HEK293 (cell line): ENCODE data around the gene BAG5.

ENCODE experiments used
- CTCF ChIA-PET: fragments of 350-600 bp; formaldehyde crosslinking; extraction: SDS; loops from one replicate; lab custom pipeline; 2021; ENCODE audit warnings: antibody characterized with exemption; lab: Yijun Ruan, JAX
- POLR2A ChIA-PET: fragments of 300-600 bp; formaldehyde crosslinking; extraction: SDS; loops from one replicate; lab custom pipeline; 2020; ENCODE audit warnings: antibody characterized with exemption, inconsistent platforms; lab: Yijun Ruan, JAX
- H3K27ac ChIP-seq: fragments of 200-500 bp; sonication (Bioruptor generic); 2 replicates; pipeline ENCODE4 v1.5.1; 2014; ENCODE audit warnings: low read depth, low read length, control low read depth, inconsistent platforms; ENCODE audit errors: extremely low read depth
- H3K36me3 ChIP-seq, 2 experiments: fragments of 200-500 bp in 1 of 2; sonication (Bioruptor generic) in 1 of 2; 1 replicate in 1 of 2; 2 replicates in 1 of 2; pipeline ENCODE4 v1.5.1; 2014 to 2017; ENCODE audit warnings: inconsistent platforms in 2 of 2, low read length in 2 of 2; ENCODE audit not compliant: control insufficient read depth in 2 of 2, insufficient read depth in 1 of 2
- H3K4me1 ChIP-seq: fragments of 200-500 bp; sonication (Bioruptor generic); 2 replicates; pipeline ENCODE4 v1.5.1; 2014; ENCODE audit warnings: mild to moderate bottlenecking, low read length, inconsistent platforms; ENCODE audit not compliant: control insufficient read depth, insufficient read depth
- H3K4me3 ChIP-seq: 2 replicates; pipeline ENCODE4 v1.5.1; 2011; ENCODE audit warnings: low read depth, mild to moderate bottlenecking, control low read depth, low read length, moderate library complexity
- H3K9me3 ChIP-seq: fragments of 200-500 bp; sonication (Bioruptor generic); 2 replicates; pipeline ENCODE4 v1.5.1; 2014; ENCODE audit warnings: low read depth, low read length, inconsistent platforms; ENCODE audit not compliant: control insufficient read depth, insufficient read depth
- GLIS1 ChIP-seq: fragments of 450-650 bp; formaldehyde crosslinking; IDR thresholded peaks from 2 replicates; pipeline ENCODE4 v1.5.1; 2016; ENCODE audit warnings: missing biosample characterization, missing genetic modification characterization
- GLIS2 ChIP-seq: fragments of 450-650 bp; formaldehyde crosslinking; IDR thresholded peaks from 2 replicates; pipeline ENCODE4 v1.5.1; 2016; ENCODE audit warnings: missing biosample characterization, missing genetic modification characterization
- HOXC10 ChIP-seq: sonication (generic); formaldehyde crosslinking; IDR thresholded peaks from 2 replicates; pipeline ENCODE4 v1.8.1; 2023; ENCODE audit warnings: mild to moderate bottlenecking, missing genetic modification reagents
- OSR2 ChIP-seq: fragments of 450-650 bp; formaldehyde crosslinking; IDR thresholded peaks from 2 replicates; pipeline ENCODE4 v1.5.1; 2016; ENCODE audit warnings: missing biosample characterization, missing genetic modification characterization
- OVOL3 ChIP-seq: fragments of 450-650 bp; formaldehyde crosslinking; IDR thresholded peaks from 2 replicates; pipeline ENCODE4 v1.5.1; 2016; ENCODE audit warnings: missing biosample characterization, missing genetic modification characterization
- SCRT2 ChIP-seq: fragments of 450-650 bp; formaldehyde crosslinking; IDR thresholded peaks from 2 replicates; pipeline ENCODE4 v1.5.1; 2016; ENCODE audit warnings: missing biosample characterization, missing genetic modification characterization
- ZNF16 ChIP-seq: fragments of 450-650 bp; formaldehyde crosslinking; IDR thresholded peaks from 2 replicates; pipeline ENCODE4 v1.5.1; 2016; ENCODE audit warnings: low read depth, missing biosample characterization, missing genetic modification characterization
- ZNF169 ChIP-seq: fragments of 450-650 bp; formaldehyde crosslinking; IDR thresholded peaks from 2 replicates; pipeline ENCODE4 v1.5.1; 2016; ENCODE audit warnings: missing biosample characterization, missing genetic modification characterization
- ZNF302 ChIP-seq: fragments of 450-650 bp; formaldehyde crosslinking; IDR thresholded peaks from 2 replicates; pipeline ENCODE4 v1.5.1; 2016; ENCODE audit warnings: missing biosample characterization, missing genetic modification characterization, low read depth
- ZNF501 ChIP-seq: fragments of 450-650 bp; formaldehyde crosslinking; IDR thresholded peaks from 2 replicates; pipeline ENCODE4 v1.5.1; 2016; ENCODE audit warnings: missing biosample characterization, missing genetic modification characterization
- ZNF747 ChIP-seq: fragments of 450-650 bp; formaldehyde crosslinking; IDR thresholded peaks from 2 replicates; pipeline ENCODE4 v1.5.1; 2016; ENCODE audit warnings: missing biosample characterization, missing genetic modification characterization
- ZSCAN16 ChIP-seq: fragments of 450-650 bp; formaldehyde crosslinking; IDR thresholded peaks from 2 replicates; pipeline ENCODE4 v1.5.1; 2016; ENCODE audit warnings: missing biosample characterization, missing genetic modification characterization
- TF ChIP-seq, protein P1 (sequence below): fragments of 450-650 bp; formaldehyde crosslinking; IDR thresholded peaks from 2 replicates; pipeline ENCODE4 v1.5.1; 2016; ENCODE audit warnings: missing biosample characterization, missing genetic modification characterization, low read depth
- TF ChIP-seq, protein P2 (sequence below): fragments of 450-650 bp; formaldehyde crosslinking; IDR thresholded peaks from 2 replicates; pipeline ENCODE4 v1.5.1; 2016; ENCODE audit warnings: missing biosample characterization, missing genetic modification characterization
- TF ChIP-seq, protein P3 (sequence below): fragments of 450-650 bp; formaldehyde crosslinking; IDR thresholded peaks from 2 replicates; pipeline ENCODE4 v1.5.1; 2016; ENCODE audit warnings: missing biosample characterization, missing genetic modification characterization

Gene BAG5

DNA sequence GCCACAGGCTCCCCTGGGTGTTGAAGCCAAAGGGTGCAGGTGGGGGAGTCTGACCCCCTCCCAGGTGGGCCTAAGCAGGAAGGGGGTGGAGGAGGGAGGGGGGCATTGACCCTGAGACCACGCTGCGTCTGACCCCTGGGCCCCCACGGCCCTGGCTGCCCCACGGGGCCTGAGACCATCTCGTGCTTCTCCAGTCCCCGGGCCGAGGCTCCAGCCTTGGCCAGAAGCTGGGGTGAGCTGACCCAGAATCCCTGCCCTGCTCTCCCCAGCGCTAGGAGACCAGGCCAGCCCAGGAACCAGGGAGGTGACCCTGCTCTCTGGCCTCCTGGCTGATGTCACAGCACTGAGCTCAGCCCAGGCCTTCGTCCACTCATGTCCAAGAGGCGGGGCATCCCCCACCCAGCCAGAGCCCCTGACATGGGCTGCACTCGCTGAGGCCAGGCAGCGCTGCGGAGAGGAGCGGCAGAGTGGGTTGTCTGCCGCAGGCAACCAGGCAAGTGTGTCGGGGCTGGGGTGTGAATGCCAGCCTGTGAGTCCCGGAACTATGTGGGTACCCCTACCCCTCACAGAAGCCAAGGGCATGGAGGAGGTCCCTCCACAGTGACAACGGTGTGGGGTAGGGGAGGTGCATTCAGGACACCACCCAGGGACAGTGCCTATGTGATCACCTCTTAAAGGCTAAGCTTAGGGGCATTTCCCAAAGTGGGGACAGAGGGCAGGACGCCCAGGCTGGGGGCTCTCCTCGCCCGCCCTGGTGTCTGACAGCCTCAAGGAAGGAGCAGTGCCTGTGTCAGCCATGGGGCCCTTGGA is 27.2 kb downstream of the BAG5 start:
- Histone ChIP-seq H3K4me1 (0 out of 2 replicates have a peak, but pooled peaks cover under 1% of the 10 kb centered on the region), H3K4me3 (no peak overlapping the region), H3K9me3 (no peaks in the 10 kb centered on the region), H3K27ac (no peak overlapping the region), H3K36me3 (peaks cover 0 to 19% of the 10 kb centered on the region in 2 experiments; a peak in 1 of 3 replicates)
- POLR2A ChIA-PET: interaction anchor here (1.5 to 3.9 kb wide), 2 partner anchors 13 to 15 kb away, joined by 6 to 19 read pairs; partner anchors contain the start of gene CKB
- CTCF ChIA-PET: no interaction called here
- TF ChIP-seq ZNF302 (tag by site-specific recombination) (no peak), ZNF747 (tag by site-specific recombination) (no peak), ZNF169 (tag by site-specific recombination) (no peak), ZSCAN16 (tag by site-specific recombination) (no peak), ZNF16 (tag by site-specific recombination) (no peak), OSR2 (tag by site-specific recombination) (no peak), GLIS2 (tag by site-specific recombination) (no peak; the same call in 1 of the 2 replicates), OVOL3 (tag by site-specific recombination) (no peak), SCRT2 (no peak)
- TF ChIP-seq, protein P1, sequence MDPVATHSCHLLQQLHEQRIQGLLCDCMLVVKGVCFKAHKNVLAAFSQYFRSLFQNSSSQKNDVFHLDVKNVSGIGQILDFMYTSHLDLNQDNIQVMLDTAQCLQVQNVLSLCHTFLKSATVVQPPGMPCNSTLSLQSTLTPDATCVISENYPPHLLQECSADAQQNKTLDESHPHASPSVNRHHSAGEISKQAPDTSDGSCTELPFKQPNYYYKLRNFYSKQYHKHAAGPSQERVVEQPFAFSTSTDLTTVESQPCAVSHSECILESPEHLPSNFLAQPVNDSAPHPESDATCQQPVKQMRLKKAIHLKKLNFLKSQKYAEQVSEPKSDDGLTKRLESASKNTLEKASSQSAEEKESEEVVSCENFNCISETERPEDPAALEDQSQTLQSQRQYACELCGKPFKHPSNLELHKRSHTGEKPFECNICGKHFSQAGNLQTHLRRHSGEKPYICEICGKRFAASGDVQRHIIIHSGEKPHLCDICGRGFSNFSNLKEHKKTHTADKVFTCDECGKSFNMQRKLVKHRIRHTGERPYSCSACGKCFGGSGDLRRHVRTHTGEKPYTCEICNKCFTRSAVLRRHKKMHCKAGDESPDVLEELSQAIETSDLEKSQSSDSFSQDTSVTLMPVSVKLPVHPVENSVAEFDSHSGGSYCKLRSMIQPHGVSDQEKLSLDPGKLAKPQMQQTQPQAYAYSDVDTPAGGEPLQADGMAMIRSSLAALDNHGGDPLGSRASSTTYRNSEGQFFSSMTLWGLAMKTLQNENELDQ (tag by site-specific recombination): no peak
- TF ChIP-seq, protein P2, sequence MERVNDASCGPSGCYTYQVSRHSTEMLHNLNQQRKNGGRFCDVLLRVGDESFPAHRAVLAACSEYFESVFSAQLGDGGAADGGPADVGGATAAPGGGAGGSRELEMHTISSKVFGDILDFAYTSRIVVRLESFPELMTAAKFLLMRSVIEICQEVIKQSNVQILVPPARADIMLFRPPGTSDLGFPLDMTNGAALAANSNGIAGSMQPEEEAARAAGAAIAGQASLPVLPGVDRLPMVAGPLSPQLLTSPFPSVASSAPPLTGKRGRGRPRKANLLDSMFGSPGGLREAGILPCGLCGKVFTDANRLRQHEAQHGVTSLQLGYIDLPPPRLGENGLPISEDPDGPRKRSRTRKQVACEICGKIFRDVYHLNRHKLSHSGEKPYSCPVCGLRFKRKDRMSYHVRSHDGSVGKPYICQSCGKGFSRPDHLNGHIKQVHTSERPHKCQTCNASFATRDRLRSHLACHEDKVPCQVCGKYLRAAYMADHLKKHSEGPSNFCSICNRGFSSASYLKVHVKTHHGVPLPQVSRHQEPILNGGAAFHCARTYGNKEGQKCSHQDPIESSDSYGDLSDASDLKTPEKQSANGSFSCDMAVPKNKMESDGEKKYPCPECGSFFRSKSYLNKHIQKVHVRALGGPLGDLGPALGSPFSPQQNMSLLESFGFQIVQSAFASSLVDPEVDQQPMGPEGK (tag by site-specific recombination): no peak
- TF ChIP-seq, protein P3, sequence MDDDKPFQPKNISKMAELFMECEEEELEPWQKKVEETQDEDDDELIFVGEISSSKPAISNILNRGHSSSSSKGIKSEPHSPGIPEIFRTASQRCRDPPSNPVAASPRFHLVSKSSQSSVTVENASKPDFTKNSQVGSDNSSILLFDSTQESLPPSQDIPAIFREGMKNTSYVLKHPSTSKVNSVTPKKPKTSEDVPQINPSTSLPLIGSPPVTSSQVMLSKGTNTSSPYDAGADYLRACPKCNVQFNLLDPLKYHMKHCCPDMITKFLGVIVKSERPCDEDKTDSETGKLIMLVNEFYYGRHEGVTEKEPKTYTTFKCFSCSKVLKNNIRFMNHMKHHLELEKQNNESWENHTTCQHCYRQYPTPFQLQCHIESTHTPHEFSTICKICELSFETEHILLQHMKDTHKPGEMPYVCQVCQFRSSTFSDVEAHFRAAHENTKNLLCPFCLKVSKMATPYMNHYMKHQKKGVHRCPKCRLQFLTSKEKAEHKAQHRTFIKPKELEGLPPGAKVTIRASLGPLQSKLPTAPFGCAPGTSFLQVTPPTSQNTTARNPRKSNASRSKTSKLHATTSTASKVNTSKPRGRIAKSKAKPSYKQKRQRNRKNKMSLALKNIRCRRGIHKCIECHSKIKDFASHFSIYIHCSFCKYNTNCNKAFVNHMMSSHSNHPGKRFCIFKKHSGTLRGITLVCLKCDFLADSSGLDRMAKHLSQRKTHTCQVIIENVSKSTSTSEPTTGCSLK (tag by site-specific recombination): no peak
- TF ChIP-seq, all 188 proteins: peak for 0

DNA sequence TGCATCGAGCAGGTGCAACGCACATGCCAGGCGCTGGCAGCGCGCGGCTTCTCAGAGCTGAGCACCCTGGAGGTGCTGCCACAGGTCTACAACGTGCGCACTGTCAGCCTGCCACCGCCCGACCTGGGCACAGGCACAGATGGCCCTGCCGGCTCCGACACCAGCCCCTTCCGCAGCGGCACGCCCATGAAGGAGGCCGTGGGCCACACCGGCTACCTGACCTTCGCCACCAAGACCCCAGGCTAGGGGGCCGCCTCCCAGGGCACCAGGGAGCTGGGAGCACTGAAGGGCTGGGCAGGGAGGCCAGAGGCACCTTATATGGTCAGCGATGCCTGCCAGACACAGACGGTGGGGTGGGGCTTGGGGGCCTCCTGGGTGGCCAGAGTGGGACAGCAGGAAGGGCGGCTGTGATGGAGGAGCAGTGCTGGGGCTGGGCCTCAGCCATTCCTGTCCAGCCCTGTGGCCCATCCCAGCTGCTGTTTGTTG is 27.8 kb downstream of the BAG5 start:
- Histone ChIP-seq H3K27ac (no peak overlapping the region), H3K9me3 (no peaks in the 10 kb centered on the region), H3K4me1 (peaks cover 3% of the 10 kb centered on the region; the same call in 1 of the 2 replicates), H3K4me3 (no peak overlapping the region), H3K36me3 (peaks cover 0 to 19% of the 10 kb centered on the region in 2 experiments; a peak in 1 of 3 replicates)
- TF ChIP-seq GLIS2 (tag by site-specific recombination): peak; percentile 61
- no peak for TF ChIP-seq ZNF501
- no peak for TF ChIP-seq HOXC10 (CRISPR knock-in tag)
- peak; percentile 77 for TF ChIP-seq GLIS1 (tag by site-specific recombination)
- ChIA-PET CTCF (no interaction called here), POLR2A (interaction anchor here (0.6 to 3.9 kb wide), 4 partner anchors 12 to 48 kb away, joined by 3 to 19 read pairs (median 4); partner anchors contain the start of gene CKB)
